AG20443 (cell line): Measurements from ENCODE around the gene BLVRB.
"Not testable (repeated sequence)": the region's sequence is repeated elsewhere in the genome, so short reads cannot be mapped to it uniquely, and the experiment has no call there.

Source experiments
- DNase-seq: peaks from one replicate; pipeline ENCODE4 v3.0.0; 2012; ENCODE audit warnings: low spot score, mixed read lengths

BLVRB gene

GRCh38 chr19:40486017-40486416 lies 20.5 kb upstream of the BLVRB start:
- DNase-seq, result no peak

GRCh38 chr19:40475878-40476644 lies 10.5 kb upstream of the BLVRB start:
- DNase-seq, result not testable (repeated sequence)

- DNase-seq, result no peak
Measured at GRCh38 chr19:40474737-40475136, 9.2 kb upstream of the BLVRB start.

GRCh38 chr19:40472516-40472915 lies 7.0 kb upstream of the BLVRB start:
- DNase-seq, result no peak

- DNase-seq, result no peak
Measured at GRCh38 chr19:40471111-40471510, 5.6 kb upstream of the BLVRB start.

GRCh38 chr19:40469011-40469410 lies 3.5 kb upstream of the BLVRB start:
- no peak for DNase-seq

- DNase-seq, result peak; percentile 61
Measured at GRCh38 chr19:40466985-40467734, 1.6 kb upstream of the BLVRB start, which contains the start of gene SPTBN4. SPTBN4 (plus strand) TSS chr19:40467001; CDS start chr19:40472622, 5,621 bp downstream.

- no peak for DNase-seq
Measured at GRCh38 chr19:40466219-40466984, 857 bp upstream of the BLVRB start.

- DNase-seq, result peak; percentile 65
Measured at GRCh38 chr19:40465025-40465556, 454 bp downstream of the BLVRB start.

GRCh38 chr19:40464059-40465024 lies 1.2 kb downstream of the BLVRB start:
- peak; percentile 76 for DNase-seq

GRCh38 chr19:40463587-40464037 lies 1.9 kb downstream of the BLVRB start:
- DNase-seq, result not testable (repeated sequence)

- DNase-seq, result no peak
Measured at GRCh38 chr19:40461669-40462221, 3.8 kb downstream of the BLVRB start.

- no peak for DNase-seq
Measured at GRCh38 chr19:40460185-40460584, 5.4 kb downstream of the BLVRB start.

GRCh38 chr19:40458597-40458974 lies 7.0 kb downstream of the BLVRB start:
- DNase-seq, result no peak

- DNase-seq, result no peak
Measured at GRCh38 chr19:40457953-40458596, 7.5 kb downstream of the BLVRB start.

GRCh38 chr19:40457048-40457447 lies 8.5 kb downstream of the BLVRB start:
- DNase-seq, result no peak

GRCh38 chr19:40453943-40454342 lies 11.6 kb downstream of the BLVRB start:
- DNase-seq, result not testable (repeated sequence)

- DNase-seq, result no peak
Measured at GRCh38 chr19:40453151-40453735, 12.3 kb downstream of the BLVRB start.

- no peak for DNase-seq
Measured at GRCh38 chr19:40452016-40452415, 13.5 kb downstream of the BLVRB start.

GRCh38 chr19:40450664-40451063 lies 14.9 kb downstream of the BLVRB start:
- no peak for DNase-seq
